Measurements from ENCODE around the gene ZSCAN16.

The ZSCAN16 gene

GRCh38 chr6:28111964-28112363 is 12.4 kb upstream of the ZSCAN16 start:
- H2AFZ ChIP-seq (ENCODE audit: low read depth, low read length, severe bottlenecking) = no peak overlapping the region
- H4K20me1 ChIP-seq (ENCODE audit: low read depth, low read length) = no peaks in the 10 kb centered on the region
- no peak for TF ChIP-seq EZH2phosphoT487 (conservative IDR thresholded peaks at IDR 0.05; ENCODE audit: low read length)
- no peak for TF ChIP-seq CTCF (IDR thresholded peaks at IDR 0.05; ENCODE audit: insufficient read depth, low read length, poor library complexity, severe bottlenecking)
- no peaks in the 10 kb centered on the region for H3F3A ChIP-seq (ENCODE audit: insufficient read depth)
- no peak overlapping the region for H3K4me3 ChIP-seq (ENCODE audit: insufficient read depth, low read length, poor library complexity, severe bottlenecking)
- no peaks in the 10 kb centered on the region for H3K9me3 ChIP-seq (ENCODE audit: insufficient read depth, low read length)
- H3K79me2 ChIP-seq (ENCODE audit: insufficient read depth, low read length) = no peaks in the 10 kb centered on the region
- peaks cover 4% of the 10 kb centered on the region; the same call in 1 of the 2 replicates for H3K36me3 ChIP-seq (ENCODE audit: low read length)
- H3K27ac ChIP-seq (ENCODE audit: low read depth, low read length) = no peak overlapping the region
- no peaks in the 10 kb centered on the region for H3K27me3 ChIP-seq (ENCODE audit: low read length)
- H3K9me2 ChIP-seq (replicated peaks; ENCODE audit: insufficient read depth, low read length) = no peaks in the 10 kb centered on the region
- H3K4me2 ChIP-seq (ENCODE audit: low read depth, low read length, poor library complexity, severe bottlenecking) = no peak overlapping the region
- H3K9ac ChIP-seq (ENCODE audit: low read length) = no peak overlapping the region

DNA sequence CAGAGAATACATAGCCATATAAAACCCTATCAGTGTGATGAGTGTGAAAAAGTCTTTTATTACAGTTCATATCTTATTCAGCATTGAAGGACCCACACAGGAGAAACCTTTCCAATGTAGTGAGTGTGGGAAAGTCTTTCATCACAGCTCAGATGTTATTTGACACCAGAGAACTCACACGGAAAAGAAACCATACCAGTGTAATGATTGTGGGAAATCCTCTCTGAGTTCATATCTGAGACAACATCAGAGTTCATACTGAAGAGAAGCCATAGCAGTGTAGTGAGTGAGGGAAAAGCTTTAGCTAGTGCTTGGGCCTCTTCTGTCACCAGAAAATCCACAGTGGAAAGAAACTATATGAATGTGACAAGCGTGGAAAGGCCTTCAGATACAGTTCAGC is 8.6 kb upstream of the ZSCAN16 start:
- no peaks in the 10 kb centered on the region for H3K79me2 ChIP-seq (ENCODE audit: insufficient read depth, low read length)
- H3K4me2 ChIP-seq (ENCODE audit: low read depth, low read length, poor library complexity, severe bottlenecking) = no peak overlapping the region
- H3K27ac ChIP-seq (ENCODE audit: low read depth, low read length) = no peak overlapping the region
- TF ChIP-seq EZH2phosphoT487 (conservative IDR thresholded peaks at IDR 0.05; ENCODE audit: low read length) = no peak
- TF ChIP-seq CTCF (IDR thresholded peaks at IDR 0.05; ENCODE audit: insufficient read depth, low read length, poor library complexity, severe bottlenecking) = no peak
- H4K20me1 ChIP-seq (ENCODE audit: low read depth, low read length) = no peaks in the 10 kb centered on the region
- no peaks in the 10 kb centered on the region for H3K27me3 ChIP-seq (ENCODE audit: low read length)
- H3K36me3 ChIP-seq (ENCODE audit: low read length) = peaks cover 28% of the 10 kb centered on the region; the same call in 1 of the 2 replicates
- peaks cover 3% of the 10 kb centered on the region; the same call in 1 of the 2 replicates for H3F3A ChIP-seq (ENCODE audit: insufficient read depth)
- no peak overlapping the region for H3K9ac ChIP-seq (ENCODE audit: low read length)
- no peak overlapping the region for H3K4me3 ChIP-seq (ENCODE audit: insufficient read depth, low read length, poor library complexity, severe bottlenecking)
- no peaks in the 10 kb centered on the region for H3K9me2 ChIP-seq (replicated peaks; ENCODE audit: insufficient read depth, low read length)
- H3K9me3 ChIP-seq (ENCODE audit: insufficient read depth, low read length) = no peaks in the 10 kb centered on the region
- no peak overlapping the region for H2AFZ ChIP-seq (ENCODE audit: low read depth, low read length, severe bottlenecking)

DNA sequence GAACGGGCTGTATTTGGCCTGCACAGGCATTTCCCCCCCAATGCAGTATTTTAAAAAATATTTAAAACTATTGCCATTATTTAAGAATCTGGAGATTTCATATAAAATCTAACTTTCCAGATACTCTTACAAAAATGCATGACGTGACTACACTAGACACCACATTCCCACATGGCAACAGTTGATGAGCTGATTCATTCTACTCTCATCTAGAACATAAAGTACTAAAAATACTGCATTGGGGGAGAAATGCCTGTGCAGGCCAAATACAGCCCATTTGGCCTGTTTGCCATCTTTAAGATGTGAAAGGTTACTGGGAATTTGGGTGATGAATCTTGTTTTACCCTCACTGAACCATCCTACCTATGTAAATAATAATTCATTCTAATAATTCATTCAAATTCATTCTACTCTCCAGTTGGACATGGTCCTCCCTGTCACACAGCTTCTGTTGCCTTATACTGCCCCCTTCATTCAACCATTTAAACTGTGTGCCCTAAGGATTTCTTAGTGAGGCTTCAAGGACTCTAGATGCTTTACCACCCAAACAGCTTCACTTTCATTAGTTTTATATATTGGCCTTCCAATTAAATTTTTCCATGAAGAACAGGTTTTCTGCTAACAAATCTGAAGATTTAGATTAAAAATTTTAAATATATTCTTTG is 6.9 kb upstream of the ZSCAN16 start:
- Histone ChIP-seq H2AFZ (ENCODE audit: low read depth, low read length, severe bottlenecking) (no peak overlapping the region), H3K79me2 (ENCODE audit: insufficient read depth, low read length) (no peaks in the 10 kb centered on the region), H3K27ac (ENCODE audit: low read depth, low read length) (no peak overlapping the region), H3K27me3 (ENCODE audit: low read length) (no peaks in the 10 kb centered on the region), H4K20me1 (ENCODE audit: low read depth, low read length) (no peaks in the 10 kb centered on the region), H3K4me3 (ENCODE audit: insufficient read depth, low read length, poor library complexity, severe bottlenecking) (no peak overlapping the region), H3K4me2 (ENCODE audit: low read depth, low read length, poor library complexity, severe bottlenecking) (no peak overlapping the region), H3K9me3 (ENCODE audit: insufficient read depth, low read length) (no peaks in the 10 kb centered on the region), H3K9me2 (replicated peaks; ENCODE audit: insufficient read depth, low read length) (no peaks in the 10 kb centered on the region), H3K9ac (ENCODE audit: low read length) (no peak overlapping the region), H3F3A (ENCODE audit: insufficient read depth) (peaks cover 3% of the 10 kb centered on the region; the same call in 1 of the 2 replicates), H3K36me3 (ENCODE audit: low read length) (peaks cover 35% of the 10 kb centered on the region; the same call in 1 of the 2 replicates)
- TF ChIP-seq CTCF (IDR thresholded peaks at IDR 0.05; ENCODE audit: insufficient read depth, low read length, poor library complexity, severe bottlenecking) (no peak), EZH2phosphoT487 (conservative IDR thresholded peaks at IDR 0.05; ENCODE audit: low read length) (no peak)

Measured in SU-DHL-6 (cell line).